ENCODE data around the gene OR6K2.

- TF ChIP-seq EZH2 (IDR thresholded peaks at IDR 0.05; ENCODE audit: borderline replicate concordance), result no peak
- no peak for TF ChIP-seq CTCF (IDR thresholded peaks at IDR 0.05; ENCODE audit: poor library complexity)
These were observed 5.9 kb downstream of the OR6K2 start for GRCh38 chr1:158694596-158694995.
